Heart left ventricle (tissue), 13 donors: ENCODE results near the gene MID1.

ENCODE experiments used
- POLR2A ChIP-seq, 2 donors: fragments of 450-650 bp; IDR thresholded peaks; one replicate each; pipeline ENCODE4 v1.6.1; 2017; ENCODE audit warnings: antibody characterized with exemption in 2 of 2, mild to moderate bottlenecking in 2 of 2, moderate library complexity in 2 of 2
- TF ChIP-seq, protein P1 (sequence below), 12 donors: fragments of 200-600 bp; sonication (generic) in 4 of 12; IDR thresholded peaks; one replicate each; pipeline versions ENCODE4 v1.5.0 to v1.8.0; 2018 to 2022; ENCODE audit warnings: antibody characterized with exemption in 12 of 12, mild to moderate bottlenecking in 5 of 12
- donor health status: ischemic (EF 13 %, LVEDD 7.1; RV severe dilation, severe dysfunction).
- donor health status: DM: no; HTN: yes; CAD: no.
- donor health status: DM: no; HTN: no; CAD: no.
- donor health status: ischemic (EF 25% LVEDD 6.9; RV normal size, moderate dysfunction).
- donor health status: ischemic (EF 25% LVEDD 5.7; RV mildly dilated, moderate dysfunction).
- donor health status: ischemic (EF 35%, LVEDD 5.7; RV mildly dilated, moderate dysfunction).
- donor health status: nonischemic (EF 11% LVEDD 7.7; RV severe dilation, severe dysfunction).
- donor health status: DM: yes; HTN: yes; CAD: no.
- donor health status: PGD.
- donor health status: ischemic (EF 29% LVEDD 5.4; RV normal size, mild dysfunction).
- donor health status: nonischemic (EF 23%, LVEDD 6.1; RV moderate dilation, normal function).

DNA sequence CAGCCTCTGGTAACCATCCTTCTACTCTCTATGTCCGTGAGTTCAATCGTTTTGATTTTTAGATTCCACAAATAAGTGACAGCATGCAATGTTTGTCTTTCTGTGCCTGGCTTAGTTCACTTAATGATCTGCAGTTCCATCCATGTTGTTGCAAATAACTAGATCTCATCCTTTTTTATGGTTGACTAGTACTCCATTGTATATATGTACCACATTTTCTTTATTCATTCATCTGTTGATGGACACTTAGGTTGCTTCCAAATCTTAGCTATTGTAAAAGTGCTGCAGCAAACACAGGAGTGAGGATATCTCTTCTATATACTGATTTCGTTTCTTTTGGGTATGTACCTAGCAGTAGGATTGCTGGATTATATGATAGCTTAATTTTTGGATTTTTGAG lies 140.9 kb downstream of the MID1 start:
- TF ChIP-seq, protein P1, sequence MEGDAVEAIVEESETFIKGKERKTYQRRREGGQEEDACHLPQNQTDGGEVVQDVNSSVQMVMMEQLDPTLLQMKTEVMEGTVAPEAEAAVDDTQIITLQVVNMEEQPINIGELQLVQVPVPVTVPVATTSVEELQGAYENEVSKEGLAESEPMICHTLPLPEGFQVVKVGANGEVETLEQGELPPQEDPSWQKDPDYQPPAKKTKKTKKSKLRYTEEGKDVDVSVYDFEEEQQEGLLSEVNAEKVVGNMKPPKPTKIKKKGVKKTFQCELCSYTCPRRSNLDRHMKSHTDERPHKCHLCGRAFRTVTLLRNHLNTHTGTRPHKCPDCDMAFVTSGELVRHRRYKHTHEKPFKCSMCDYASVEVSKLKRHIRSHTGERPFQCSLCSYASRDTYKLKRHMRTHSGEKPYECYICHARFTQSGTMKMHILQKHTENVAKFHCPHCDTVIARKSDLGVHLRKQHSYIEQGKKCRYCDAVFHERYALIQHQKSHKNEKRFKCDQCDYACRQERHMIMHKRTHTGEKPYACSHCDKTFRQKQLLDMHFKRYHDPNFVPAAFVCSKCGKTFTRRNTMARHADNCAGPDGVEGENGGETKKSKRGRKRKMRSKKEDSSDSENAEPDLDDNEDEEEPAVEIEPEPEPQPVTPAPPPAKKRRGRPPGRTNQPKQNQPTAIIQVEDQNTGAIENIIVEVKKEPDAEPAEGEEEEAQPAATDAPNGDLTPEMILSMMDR (IDR thresholded peaks at IDR 0.05): no peak
- TF ChIP-seq POLR2A (IDR thresholded peaks at IDR 0.05): no peak
